Pancreas (tissue), 10 donors: ENCODE data around the gene WNK1. TPM values are rescaled to one million over a fixed set of nuclear protein-coding genes. Genes with fewer than 3 reads are reported as not detected.
"Not testable (repeated sequence)": the region's sequence is repeated elsewhere in the genome, so short reads cannot be mapped to it uniquely, and the experiment has no call there.

Experiments
- ATAC-seq, 4 donors: fragments of 200-7000 bp; cut with Tn5 transposase; one replicate each; pipeline versions ENCODE4 v1.8.0 to v1.9.1; 2020; ENCODE audit warnings: mild to moderate bottlenecking in 4 of 4, moderate library complexity in 4 of 4
- DNase-seq, 6 donors: peaks; one replicate each; pipeline ENCODE4 v3.0.0-alpha.2; 2020
- FAIRE-seq: peaks from 2 replicates; lab custom pipeline; 2012; peaks lifted over from hg19 to GRCh38; lab: Jason Lieb, UNC
- H3K27ac ChIP-seq, 4 donors: fragments of 200-600 bp; sonication (generic); 1 replicate in 3 of 4; 2 replicates in 1 of 4; pipeline versions ENCODE4 v1.5.0 to v1.8.0; 2020
- H3K27me3 ChIP-seq, 4 donors: fragments of 200-600 bp; one replicate each; pipeline ENCODE4 v1.8.0; 2021
- H3K36me3 ChIP-seq, 3 donors: fragments of 200-600 bp; sonication (generic) in 1 of 3; one replicate each; pipeline versions ENCODE4 v1.5.0 to v1.8.0; 2020 to 2021
- H3K4me1 ChIP-seq, 3 donors: fragments of 200-600 bp; one replicate each; pipeline ENCODE4 v1.8.0; 2021
- H3K4me3 ChIP-seq, 4 donors: fragments of 200-600 bp; sonication (generic) in 2 of 4; one replicate each; pipeline versions ENCODE4 v1.5.0 to v1.8.0; 2020 to 2021
- H3K9me3 ChIP-seq, 4 donors: fragments of 200-600 bp; one replicate each; pipeline ENCODE4 v1.8.0; 2021
- CTCF ChIP-seq, 4 donors: fragments of 200-600 bp; sonication (generic) in 3 of 4; IDR thresholded peaks; one replicate each; pipeline versions ENCODE4 v1.5.0 to v1.8.0; 2021; ENCODE audit warnings: antibody characterized with exemption in 4 of 4
- WGBS, 2 donors: extraction: QIAGEN DNeasy Blood & Tissue Kit; methylation state at CpG; one replicate each; pipeline ENCODE4 v1.1.7; 2013; 5-methylcytosine and 5-hydroxymethylcytosine counted together
- intact Hi-C, 3 donors: fragments of 100-400 bp; cut with DNase I; formaldehyde crosslinking; loops; one replicate each; pipeline versions ENCODE4 v1.11.1 to v1.14.2; 2022
- polyA plus RNA-seq, 2 donors: library from polyadenylated mRNA; stranded (reverse); fragments of 200-250 nt; gene quantifications; one replicate each; pipeline ENCODE4 v1.2.3, GENCODE V29; 2013
- total RNA-seq, 6 donors: library from RNA; stranded (reverse); fragmentation: NEBNext Ultra II Directional in 4 of 6; extraction: Animal tissue kit (Norgen Biotek cat#: 25700) in 4 of 6; gene quantifications; one replicate each; pipeline versions ENCODE4 v1.2.1 to v1.2.4, GENCODE V29; 2021 to 2023
- donor health status: healthy with polysubstance abuse.
- donor health status: DM: no; HTN: no; CAD: no; lungs with moderate emphysema.
- donor health status: DM: no; HTN: no; CAD: no.
- donor health status: control.
- donor health status: control.
- donor health status: Bipolar disorder and iron deficiency.
- donor health status: DM: yes; HTN: yes; CAD: no.
- donor health status: DM: no; HTN: no; CAD: no.
- donor health status: DM: no; HTN: no; CAD: no.
- donor health status: DM: yes; HTN: yes; CAD: no.

WNK1 gene
- total and polyA plus RNA-seq, 8 donors = 10.9 to 73.9 (median 39.6) TPM

DNA sequence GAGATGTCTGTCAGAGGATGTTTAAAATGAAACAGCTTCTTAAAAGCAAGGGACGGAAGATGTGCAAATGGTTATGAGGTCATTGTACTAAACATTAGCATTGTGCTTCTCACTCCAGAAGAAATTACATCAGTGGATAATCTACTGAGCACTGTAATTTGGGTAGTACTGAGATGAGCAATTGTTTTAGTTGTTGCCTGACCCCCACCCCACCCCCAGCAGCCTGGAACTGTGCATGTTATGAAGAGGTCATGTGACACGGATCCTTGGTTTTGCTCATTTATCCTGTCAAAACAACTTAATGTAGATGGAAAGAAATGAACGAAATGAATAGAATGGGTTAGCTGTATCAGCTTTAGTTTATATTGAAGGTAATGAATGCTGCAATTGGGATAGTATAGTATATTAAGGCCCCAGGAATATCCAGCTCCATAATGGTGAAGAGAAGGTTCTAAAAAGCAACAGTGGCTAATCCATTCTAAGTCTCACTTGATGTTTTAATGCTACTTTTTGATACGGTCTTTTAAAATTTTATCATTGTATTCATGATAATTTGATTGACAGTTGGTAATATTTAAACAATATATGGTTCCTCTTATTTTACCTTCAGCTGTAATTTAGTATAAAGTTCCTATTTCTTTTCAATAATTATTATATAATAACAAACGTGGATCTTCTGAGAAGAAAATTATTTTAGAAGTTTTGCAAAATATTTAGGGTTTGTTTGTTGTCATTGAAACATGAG is 58.5 kb downstream of the WNK1 start:
- DNase-seq = no peak
- WGBS, 2 donors = 47 to 57% methylated on average over 5 of the region's 5 CpGs
- Histone ChIP-seq H3K9me3 (no peaks in the 10 kb centered on the region), H3K27me3 (no peaks in the 10 kb centered on the region), H3K36me3 (no peaks in the 10 kb centered on the region), H3K4me3 (no peak overlapping the region), H3K4me1 (peaks cover 2 to 9% (median 5%) of the 10 kb centered on the region in 3 donors), H3K27ac (no peak overlapping the region)
- intact Hi-C loops = no loop called here
- ATAC-seq = no peak
- no peak for FAIRE-seq
- TF ChIP-seq CTCF (IDR thresholded peaks at IDR 0.05) = no peak

- DNase-seq (no peak), FAIRE-seq (no peak), ATAC-seq (no peak)
- no peak overlapping the region for H3K4me3 ChIP-seq
- H3K27me3 ChIP-seq = no peaks in the 10 kb centered on the region
- intact Hi-C loops = no loop called here
- H3K4me1 ChIP-seq = peaks cover 0 to 3% (median 2%) of the 10 kb centered on the region in 3 donors
- WGBS, 2 donors = 91 to 96% methylated on average over 2 of the region's 2 CpGs
- no peaks in the 10 kb centered on the region for H3K9me3 ChIP-seq
- TF ChIP-seq CTCF (IDR thresholded peaks at IDR 0.05) = no peak
- H3K27ac ChIP-seq = no peak overlapping the region
- H3K36me3 ChIP-seq = no peaks in the 10 kb centered on the region
These were observed 60.6 kb downstream of the WNK1 start for GRCh38 chr12:812950-813349.

GRCh38 chr12:817456-817855 is 65.1 kb downstream of the WNK1 start:
- not testable (repeated sequence) for H3K9me3 ChIP-seq, H3K4me3 ChIP-seq, FAIRE-seq, H3K27ac ChIP-seq, H3K36me3 ChIP-seq, DNase-seq, H3K27me3 ChIP-seq, H3K4me1 ChIP-seq
- 77 to 85% methylated on average over 9 of the region's 9 CpGs for WGBS, 2 donors
- intact Hi-C loops = loop anchor here in 1 of 3 donors (5.0 kb wide), 1 partner anchor 245 kb away; no protein-coding TSS in a partner anchor
- peak in 1 of 4 donors; percentile 28 for ATAC-seq

GRCh38 chr12:817941-818600 is 65.7 kb downstream of the WNK1 start:
- Histone ChIP-seq H3K4me3 (no peak overlapping the region), H3K9me3 (no peaks in the 10 kb centered on the region), H3K4me1 (no peaks in the 10 kb centered on the region), H3K27ac (no peak overlapping the region), H3K36me3 (no peaks in the 10 kb centered on the region), H3K27me3 (no peaks in the 10 kb centered on the region)
- DNase-seq (no peak), FAIRE-seq (no peak), ATAC-seq (no peak)
- no peak for TF ChIP-seq CTCF (IDR thresholded peaks at IDR 0.05)
- intact Hi-C loops = loop anchor here in 1 of 3 donors (5.0 kb wide), 1 partner anchor 246 kb away; no protein-coding TSS in a partner anchor
- 80 to 85% methylated on average over 3 of the region's 3 CpGs for WGBS, 2 donors

- no peak for DNase-seq
- Histone ChIP-seq H3K27ac (no peak overlapping the region), H3K4me1 (no peaks in the 10 kb centered on the region), H3K36me3 (no peaks in the 10 kb centered on the region), H3K9me3 (no peaks in the 10 kb centered on the region), H3K27me3 (no peaks in the 10 kb centered on the region), H3K4me3 (no peak overlapping the region)
- ATAC-seq = no peak
- intact Hi-C loops = loop anchor here in 1 of 3 donors (5.0 kb wide), 1 partner anchor 246 kb away; no protein-coding TSS in a partner anchor
- TF ChIP-seq CTCF (IDR thresholded peaks at IDR 0.05) = no peak
- no peak for FAIRE-seq
- 70 to 74% methylated on average over 5 of the region's 5 CpGs for WGBS, 2 donors
These were observed 66.4 kb downstream of the WNK1 start for GRCh38 chr12:818733-819132.
